ENCODE results near the gene SFT2D2.

The SFT2D2 gene

GRCh38 chr1:168293356-168293755, 67.6 kb downstream of the SFT2D2 start:
- Histone ChIP-seq H3K9ac (ENCODE audit: low read length) (no peak overlapping the region), H3K36me3 (ENCODE audit: control insufficient read depth, insufficient read depth, low read length, severe bottlenecking) (no peaks in the 10 kb centered on the region), H3K9me3 (ENCODE audit: control insufficient read depth, low read length) (no peaks in the 10 kb centered on the region), H3K27me3 (replicated peaks; ENCODE audit: control insufficient read depth, insufficient read depth, low read length) (no peaks in the 10 kb centered on the region), H3K4me3 (ENCODE audit: low read length) (no peak overlapping the region), H3K4me1 (ENCODE audit: control insufficient read depth, insufficient read depth, low read length) (no peaks in the 10 kb centered on the region)
- DNase-seq (ENCODE audit: low read depth), result no peak

- Histone ChIP-seq H3K4me1 (ENCODE audit: control insufficient read depth, insufficient read depth, low read length) (no peaks in the 10 kb centered on the region), H3K27me3 (replicated peaks; ENCODE audit: control insufficient read depth, insufficient read depth, low read length) (no peaks in the 10 kb centered on the region), H3K9me3 (ENCODE audit: control insufficient read depth, low read length) (no peaks in the 10 kb centered on the region), H3K9ac (ENCODE audit: low read length) (no peak overlapping the region), H3K36me3 (ENCODE audit: control insufficient read depth, insufficient read depth, low read length, severe bottlenecking) (no peaks in the 10 kb centered on the region), H3K4me3 (ENCODE audit: low read length) (no peak overlapping the region)
- no peak for DNase-seq (ENCODE audit: low read depth)
Observed at GRCh38 chr1:168295411-168296114, 69.8 kb downstream of the SFT2D2 start.

- Histone ChIP-seq H3K36me3 (ENCODE audit: control insufficient read depth, insufficient read depth, low read length, severe bottlenecking) (no peaks in the 10 kb centered on the region), H3K9ac (ENCODE audit: low read length) (no peak overlapping the region), H3K9me3 (ENCODE audit: control insufficient read depth, low read length) (no peaks in the 10 kb centered on the region), H3K27me3 (replicated peaks; ENCODE audit: control insufficient read depth, insufficient read depth, low read length) (no peaks in the 10 kb centered on the region), H3K4me3 (ENCODE audit: low read length) (no peak overlapping the region), H3K4me1 (ENCODE audit: control insufficient read depth, insufficient read depth, low read length) (peaks cover 8% of the 10 kb centered on the region)
- no peak for DNase-seq (ENCODE audit: low read depth)
Observed at GRCh38 chr1:168297019-168297730, 71.4 kb downstream of the SFT2D2 start.

- no peaks in the 10 kb centered on the region for H3K27me3 ChIP-seq (replicated peaks; ENCODE audit: control insufficient read depth, insufficient read depth, low read length)
- H3K4me3 ChIP-seq (ENCODE audit: low read length), result no peak overlapping the region
- DNase-seq (ENCODE audit: low read depth), result no peak
- peaks cover 8% of the 10 kb centered on the region for H3K4me1 ChIP-seq (ENCODE audit: control insufficient read depth, insufficient read depth, low read length)
- no peaks in the 10 kb centered on the region for H3K36me3 ChIP-seq (ENCODE audit: control insufficient read depth, insufficient read depth, low read length, severe bottlenecking)
- H3K9ac ChIP-seq (ENCODE audit: low read length), result no peak overlapping the region
- no peaks in the 10 kb centered on the region for H3K9me3 ChIP-seq (ENCODE audit: control insufficient read depth, low read length)
Observed at GRCh38 chr1:168298446-168298845, 72.6 kb downstream of the SFT2D2 start.

- Histone ChIP-seq H3K4me3 (ENCODE audit: low read length) (no peak overlapping the region), H3K9me3 (ENCODE audit: control insufficient read depth, low read length) (no peaks in the 10 kb centered on the region), H3K27me3 (replicated peaks; ENCODE audit: control insufficient read depth, insufficient read depth, low read length) (no peaks in the 10 kb centered on the region), H3K4me1 (ENCODE audit: control insufficient read depth, insufficient read depth, low read length) (peaks cover 8% of the 10 kb centered on the region), H3K36me3 (ENCODE audit: control insufficient read depth, insufficient read depth, low read length, severe bottlenecking) (peaks cover 1% of the 10 kb centered on the region), H3K9ac (ENCODE audit: low read length) (no peak overlapping the region)
- DNase-seq (ENCODE audit: low read depth), result no peak
Observed at GRCh38 chr1:168300626-168301025, 74.8 kb downstream of the SFT2D2 start.

GRCh38 chr1:168301664-168302320, 76.0 kb downstream of the SFT2D2 start:
- Histone ChIP-seq H3K9ac (ENCODE audit: low read length) (no peak overlapping the region), H3K4me3 (ENCODE audit: low read length) (no peak overlapping the region), H3K36me3 (ENCODE audit: control insufficient read depth, insufficient read depth, low read length, severe bottlenecking) (peaks cover 7% of the 10 kb centered on the region), H3K4me1 (ENCODE audit: control insufficient read depth, insufficient read depth, low read length) (peaks cover 8% of the 10 kb centered on the region), H3K27me3 (replicated peaks; ENCODE audit: control insufficient read depth, insufficient read depth, low read length) (no peaks in the 10 kb centered on the region), H3K9me3 (ENCODE audit: control insufficient read depth, low read length) (no peaks in the 10 kb centered on the region)
- DNase-seq (ENCODE audit: low read depth), result peak; percentile 84
